NCI-H748 (cell line): ENCODE measurements around the gene PAK1.

ENCODE experiments used
- DNase-seq: peaks from one replicate; lab custom pipeline; 2025; ENCODE audit not compliant: unreplicated experiment; lab: John Stamatoyannopoulos, UW

PAK1 gene

DNA sequence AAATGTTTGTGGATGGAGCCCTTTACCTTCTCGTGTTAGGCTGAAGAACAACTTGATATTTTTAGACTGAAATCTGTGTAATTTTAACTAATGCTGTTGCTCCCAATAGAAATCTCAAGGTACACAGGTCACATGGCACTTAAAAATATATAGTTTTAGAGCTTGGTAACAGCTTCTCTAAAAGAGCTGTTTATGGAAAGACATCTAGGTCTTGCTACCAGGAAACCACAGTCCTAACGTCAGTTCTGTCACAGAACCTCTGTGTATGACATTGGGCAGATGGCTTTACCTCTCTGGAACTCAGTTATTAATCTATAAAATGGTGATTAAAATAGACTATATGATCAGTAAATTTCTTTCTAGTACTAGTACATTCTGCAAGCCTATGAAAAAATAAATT, 35.4 kb downstream of the PAK1 start:
- no peak for DNase-seq

DNA sequence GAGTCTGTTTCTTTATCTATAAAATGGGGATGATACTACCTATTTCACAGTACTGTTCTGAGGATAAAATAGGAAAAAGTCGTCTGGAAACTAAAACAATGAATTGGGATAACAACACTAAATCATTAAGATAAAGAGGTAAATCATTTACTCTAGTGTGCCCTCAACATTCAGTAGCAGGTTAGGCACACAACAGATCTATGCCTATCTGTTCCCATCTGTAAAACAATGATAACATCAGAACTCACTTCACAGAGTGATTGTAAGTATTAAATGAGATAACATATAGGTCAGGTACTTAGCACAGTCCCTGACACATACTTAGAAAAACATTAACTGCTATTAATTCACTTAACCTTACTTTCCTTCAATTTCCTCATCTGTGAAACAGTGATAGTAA, 36.9 kb downstream of the PAK1 start:
- DNase-seq = no peak

DNA sequence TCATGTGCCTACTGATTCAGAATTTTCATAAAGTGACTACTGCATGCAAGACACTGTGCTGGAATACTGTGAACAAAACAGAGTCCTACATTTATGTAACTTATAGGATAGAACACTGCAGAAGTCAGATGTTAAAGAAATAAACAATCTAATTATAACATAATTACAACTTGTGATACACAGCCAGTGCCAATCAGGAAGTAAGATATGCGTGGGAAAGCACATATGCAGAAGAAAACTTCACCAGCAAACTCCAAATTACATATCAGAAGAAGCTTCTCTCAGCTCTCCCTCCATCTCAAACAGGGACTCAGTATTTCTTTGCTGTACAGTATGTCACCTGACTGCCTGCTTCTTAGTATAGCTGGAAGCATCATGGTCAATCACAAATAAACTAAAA, 37.4 kb downstream of the PAK1 start:
- DNase-seq = no peak

DNA sequence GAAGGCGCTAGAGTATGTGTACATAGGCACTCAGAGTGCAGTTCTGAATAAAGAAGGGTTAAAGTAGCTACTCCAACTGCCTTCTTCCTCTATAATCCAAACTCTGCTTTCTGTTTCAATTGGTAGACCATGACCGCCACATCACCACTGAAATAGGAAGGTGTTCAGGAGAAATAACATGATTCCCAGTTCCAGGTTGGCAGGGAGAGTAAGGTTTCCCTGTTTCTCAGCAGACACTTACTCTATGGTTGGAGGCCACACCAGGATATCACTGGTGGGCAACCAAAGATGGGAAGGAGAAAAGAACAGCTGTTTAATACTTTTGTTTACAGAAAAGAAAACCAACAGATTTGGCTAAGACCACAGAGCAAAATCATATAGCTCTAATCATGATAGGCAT, 37.9 kb downstream of the PAK1 start:
- no peak for DNase-seq

DNA sequence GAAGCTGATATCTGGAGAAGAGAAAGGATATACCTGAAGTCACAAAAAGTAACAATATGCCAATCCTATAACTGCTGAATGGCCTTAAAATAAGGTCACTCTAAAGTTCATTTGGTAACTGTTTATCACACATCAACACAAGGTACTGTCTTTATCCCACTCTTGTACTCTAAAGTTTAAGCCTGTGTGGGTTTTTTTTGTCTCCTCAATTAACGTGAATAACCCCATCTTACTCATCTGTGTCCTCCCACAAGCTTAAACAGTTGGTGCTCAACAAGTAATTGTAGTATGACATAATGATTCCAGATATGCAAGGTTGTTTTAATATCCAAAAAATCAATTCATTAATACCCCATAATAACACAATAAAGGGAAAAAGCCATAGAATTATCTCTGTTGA, 42.1 kb downstream of the PAK1 start:
- no peak for DNase-seq

DNA sequence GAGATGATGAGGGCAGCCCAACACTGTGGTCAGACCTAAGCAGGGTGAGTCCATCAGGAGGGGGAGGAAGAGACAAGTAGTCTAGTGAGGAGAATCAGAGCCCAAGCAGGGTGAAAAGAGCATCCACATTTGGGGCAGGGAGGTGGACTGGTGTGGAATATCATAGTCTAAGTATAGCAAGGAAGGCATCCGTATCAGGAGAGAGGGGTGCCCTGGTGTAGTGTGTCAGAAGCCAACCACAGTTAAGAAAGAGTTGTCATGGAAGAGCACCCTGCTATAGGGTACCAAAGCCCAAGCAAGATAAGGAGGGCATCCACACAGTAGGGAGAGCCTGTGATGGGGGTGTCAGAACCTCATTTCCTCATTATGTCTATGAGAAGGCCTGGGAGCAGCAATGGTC, 45.3 kb downstream of the PAK1 start:
- no peak for DNase-seq

DNA sequence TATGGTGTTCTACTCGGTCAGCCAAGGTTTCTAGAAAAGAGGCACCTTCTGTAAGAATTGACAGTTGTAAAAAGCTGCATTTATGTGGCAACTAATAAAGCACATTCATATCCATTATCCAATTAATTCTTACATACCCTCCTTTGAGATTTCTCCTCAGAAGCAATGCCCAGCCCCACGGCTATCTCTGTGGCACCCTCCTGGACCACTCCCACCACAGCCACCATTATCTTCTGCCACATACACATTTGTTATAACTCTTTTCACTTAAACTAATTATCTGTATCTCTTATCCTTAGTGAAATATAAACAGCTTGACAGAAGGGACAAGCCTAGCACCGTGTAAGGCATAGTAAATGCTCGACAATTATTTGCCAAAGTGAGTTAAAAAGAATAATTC, 48.5 kb downstream of the PAK1 start:
- no peak for DNase-seq

DNA sequence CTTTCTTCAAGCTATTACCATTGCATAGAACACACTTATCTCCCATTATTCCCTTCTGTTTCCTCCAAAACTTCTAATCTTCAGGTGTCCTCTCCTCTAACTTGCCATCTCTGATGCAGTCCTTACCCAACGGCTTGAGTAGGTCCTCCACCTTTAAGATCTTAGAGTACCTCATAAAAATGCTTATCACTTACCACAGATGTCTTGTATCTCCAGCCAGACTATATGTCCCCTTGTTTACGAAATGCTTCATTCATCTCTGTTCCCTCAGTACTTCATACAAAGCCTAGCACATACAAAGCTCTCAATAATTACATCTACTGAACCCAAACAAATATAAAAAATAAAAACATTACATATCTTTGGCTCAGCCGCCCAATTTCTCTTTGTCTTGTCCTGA, 49.2 kb downstream of the PAK1 start:
- DNase-seq = no peak

DNA sequence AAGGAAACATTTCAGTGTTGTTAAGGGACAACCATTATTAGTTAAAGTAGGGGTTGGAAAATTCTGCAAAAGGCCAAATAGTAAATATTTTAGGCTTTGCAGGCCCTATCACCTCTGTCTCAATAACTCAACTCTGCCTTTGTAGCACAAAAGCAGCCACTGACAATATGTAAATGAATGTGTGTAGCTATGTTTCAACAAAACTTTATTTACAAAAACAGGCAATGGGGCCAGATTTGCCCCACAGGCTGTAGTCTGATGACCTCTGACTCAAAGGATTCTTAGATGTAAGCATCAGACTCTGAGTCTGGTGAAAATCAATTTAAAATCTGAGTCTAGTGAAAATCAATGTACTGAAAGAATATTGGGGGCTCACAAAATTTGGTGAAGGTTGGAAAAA, 50.3 kb downstream of the PAK1 start:
- DNase-seq = no peak

DNA sequence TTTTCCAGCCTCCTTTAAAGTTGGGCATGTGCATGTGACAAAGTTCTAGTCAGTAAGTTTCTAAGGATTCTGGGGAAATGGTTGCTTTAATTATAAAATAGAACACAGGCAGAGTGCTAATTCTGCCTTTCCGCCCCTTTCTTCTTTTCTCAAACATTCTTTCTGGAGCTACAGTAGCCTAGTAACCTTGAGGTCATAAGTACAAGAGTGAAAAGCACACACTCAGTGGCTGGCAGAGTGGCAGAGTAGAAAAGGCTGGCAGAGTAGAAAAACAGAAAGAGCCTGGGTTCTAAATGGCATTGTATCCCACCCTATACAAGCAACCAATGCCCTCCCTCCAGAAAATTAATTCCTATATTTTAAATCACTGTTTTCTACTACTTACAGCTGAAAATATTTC, 51.2 kb downstream of the PAK1 start:
- DNase-seq = no peak

DNA sequence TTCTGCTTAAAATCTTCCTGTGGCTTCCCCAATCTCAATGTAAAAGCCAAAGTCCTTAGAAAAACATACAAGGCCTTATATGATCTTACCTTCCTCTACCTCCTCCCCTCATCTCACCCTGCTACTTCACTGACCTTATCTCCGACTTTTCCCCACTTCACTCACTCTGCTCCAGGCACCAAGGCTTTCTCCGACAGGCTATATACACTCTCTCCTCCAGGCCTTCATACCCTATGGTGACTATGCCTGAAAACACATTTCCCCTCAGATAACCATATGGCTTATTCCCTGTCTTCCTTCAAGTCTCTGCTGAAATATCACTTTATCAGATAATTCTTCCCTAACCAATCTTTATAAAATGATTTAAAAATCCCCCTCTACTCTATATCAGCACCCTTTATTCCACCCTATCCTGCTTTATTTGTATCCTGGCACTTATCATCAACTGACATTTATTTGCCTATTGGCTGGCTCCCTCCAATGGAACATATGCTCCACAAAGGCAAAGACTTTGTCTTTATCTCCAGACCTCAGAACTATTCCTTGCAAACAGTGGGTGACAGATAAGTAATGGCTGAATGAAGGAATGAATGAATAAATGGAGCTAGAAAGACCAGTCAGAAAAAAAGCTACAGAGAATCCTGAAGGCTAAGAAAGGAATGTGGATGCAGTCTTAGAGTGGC, 52.7 kb downstream of the PAK1 start:
- DNase-seq = no peak

DNA sequence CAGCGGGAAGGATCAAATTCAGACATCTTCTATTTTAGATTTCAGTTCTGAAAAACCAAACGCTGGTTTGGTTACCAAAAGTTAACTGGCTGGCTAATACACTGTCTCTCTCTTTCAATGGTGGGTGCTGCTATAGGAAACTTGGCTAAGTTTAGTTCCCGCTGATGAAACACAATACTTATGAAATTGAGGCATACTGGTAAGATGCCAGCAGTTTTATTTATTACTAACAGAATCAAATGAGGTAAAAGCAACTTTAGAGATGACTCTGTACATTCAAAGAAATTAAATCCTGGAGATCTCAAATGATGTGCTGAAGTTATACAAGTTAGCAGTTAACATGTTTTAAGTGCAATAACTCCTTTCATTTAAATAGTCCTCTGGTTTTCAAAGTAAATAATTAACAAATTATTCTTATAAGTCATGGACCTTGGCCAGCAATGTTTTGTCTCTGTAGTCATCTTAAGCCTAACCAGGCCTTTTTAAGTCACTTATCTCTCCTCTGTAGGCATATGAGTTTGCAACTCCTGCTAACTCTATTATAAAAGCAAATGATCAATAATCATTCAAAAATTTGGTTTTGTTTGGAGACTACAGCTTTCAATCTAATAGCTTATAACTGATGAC, 54.8 kb downstream of the PAK1 start:
- DNase-seq = no peak

DNA sequence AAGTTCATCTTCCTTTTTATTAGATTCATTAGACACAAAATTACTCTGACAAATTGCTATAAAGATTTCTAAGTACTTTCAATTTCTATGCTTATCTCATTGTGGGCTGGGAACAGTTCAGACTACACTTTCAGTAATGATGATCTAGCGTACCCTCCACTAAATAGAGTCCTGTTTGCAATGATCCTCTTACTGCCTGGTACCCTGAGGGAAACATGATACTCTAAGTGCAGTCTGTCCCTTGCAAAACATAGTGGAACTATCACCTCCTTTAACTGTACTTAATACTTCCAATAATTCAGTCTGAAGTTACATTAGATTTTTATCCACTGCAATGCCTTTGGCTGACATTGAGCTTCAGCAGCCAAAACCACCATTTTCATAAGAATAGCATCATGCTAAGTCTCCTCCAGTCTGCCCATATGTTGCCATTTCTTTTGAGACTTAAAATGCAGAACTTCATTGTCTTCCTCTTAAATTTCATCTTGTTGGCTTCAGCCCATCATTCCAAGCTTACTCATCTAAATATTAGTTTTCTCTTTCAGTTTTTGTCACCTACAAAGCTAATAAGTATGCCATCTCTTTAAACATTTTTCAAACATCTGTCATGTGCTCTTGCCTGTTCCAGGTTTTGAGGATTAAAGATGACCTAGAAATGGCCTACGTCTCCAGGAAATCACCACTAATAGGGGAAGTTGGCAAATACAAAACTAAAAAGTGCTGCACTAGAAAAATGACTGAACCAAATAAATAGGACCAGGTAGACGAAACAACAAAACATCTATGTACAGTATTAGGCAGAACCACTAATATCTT, 55.5 kb downstream of the PAK1 start:
- DNase-seq = no peak

DNA sequence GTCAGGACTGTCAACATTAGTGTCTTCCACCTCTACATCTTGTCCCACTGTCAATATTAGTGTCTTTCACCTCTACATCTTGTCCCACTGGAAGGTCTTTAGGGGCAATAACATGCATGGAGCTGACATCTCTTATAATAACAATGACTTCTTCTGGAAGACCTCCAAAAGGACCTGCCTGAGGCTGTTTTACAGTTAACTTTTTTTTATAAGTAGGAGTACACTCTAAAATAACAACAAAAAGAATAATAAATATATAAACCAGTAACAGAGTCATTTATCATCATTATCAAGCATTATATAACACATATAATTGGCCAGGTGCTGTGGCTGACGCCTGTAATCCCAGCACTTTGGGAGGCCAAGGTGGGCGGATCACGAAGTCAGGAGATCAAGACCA, 57.5 kb downstream of the PAK1 start:
- DNase-seq = no peak

DNA sequence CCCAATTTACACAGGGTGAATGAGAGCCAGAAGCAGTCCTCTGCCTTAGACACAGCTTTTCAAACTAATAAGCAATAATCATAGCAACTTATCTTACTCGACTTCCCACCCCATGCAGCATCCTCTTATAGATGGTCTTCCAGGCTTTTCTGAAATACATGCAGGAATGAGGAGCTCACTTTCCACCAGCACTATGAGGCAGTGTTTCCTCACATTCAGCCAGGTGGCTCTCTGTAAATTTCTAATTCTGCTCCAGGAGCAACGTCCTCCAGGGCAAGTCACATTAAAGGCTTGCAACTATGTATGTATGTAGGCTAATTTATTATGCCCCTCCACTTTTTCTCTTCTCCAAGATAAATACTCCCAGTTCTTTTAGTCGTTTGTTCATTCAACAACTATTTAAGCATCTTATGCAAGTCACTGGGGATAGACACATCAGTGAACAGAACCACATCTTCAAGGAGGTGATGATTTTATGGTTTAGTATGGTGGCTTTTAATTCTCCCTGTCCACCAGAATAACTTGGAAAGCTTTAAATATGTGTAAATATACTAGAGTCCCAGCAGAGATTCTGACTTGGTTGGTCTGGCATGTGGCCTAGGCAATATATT, 59.9 kb downstream of the PAK1 start:
- DNase-seq = no peak

DNA sequence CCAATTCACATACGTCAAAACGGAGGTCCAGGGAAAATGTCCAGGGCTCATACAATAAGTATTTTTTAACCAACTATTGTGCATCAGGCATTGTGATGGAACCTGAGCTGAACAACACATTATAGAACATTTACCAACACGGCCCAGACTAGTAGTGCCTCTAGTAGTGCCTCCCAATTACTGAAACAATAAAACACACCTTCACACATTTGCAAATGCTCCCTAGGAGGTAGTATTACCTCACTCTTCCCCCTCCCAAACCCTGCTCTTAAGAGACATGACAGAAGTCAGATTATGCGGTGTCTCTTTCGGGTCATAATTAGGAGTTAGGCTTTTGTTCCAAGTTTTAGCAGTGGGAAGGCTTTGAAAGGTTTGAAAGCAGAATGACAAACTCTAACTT, 61.1 kb downstream of the PAK1 start:
- no peak for DNase-seq

DNA sequence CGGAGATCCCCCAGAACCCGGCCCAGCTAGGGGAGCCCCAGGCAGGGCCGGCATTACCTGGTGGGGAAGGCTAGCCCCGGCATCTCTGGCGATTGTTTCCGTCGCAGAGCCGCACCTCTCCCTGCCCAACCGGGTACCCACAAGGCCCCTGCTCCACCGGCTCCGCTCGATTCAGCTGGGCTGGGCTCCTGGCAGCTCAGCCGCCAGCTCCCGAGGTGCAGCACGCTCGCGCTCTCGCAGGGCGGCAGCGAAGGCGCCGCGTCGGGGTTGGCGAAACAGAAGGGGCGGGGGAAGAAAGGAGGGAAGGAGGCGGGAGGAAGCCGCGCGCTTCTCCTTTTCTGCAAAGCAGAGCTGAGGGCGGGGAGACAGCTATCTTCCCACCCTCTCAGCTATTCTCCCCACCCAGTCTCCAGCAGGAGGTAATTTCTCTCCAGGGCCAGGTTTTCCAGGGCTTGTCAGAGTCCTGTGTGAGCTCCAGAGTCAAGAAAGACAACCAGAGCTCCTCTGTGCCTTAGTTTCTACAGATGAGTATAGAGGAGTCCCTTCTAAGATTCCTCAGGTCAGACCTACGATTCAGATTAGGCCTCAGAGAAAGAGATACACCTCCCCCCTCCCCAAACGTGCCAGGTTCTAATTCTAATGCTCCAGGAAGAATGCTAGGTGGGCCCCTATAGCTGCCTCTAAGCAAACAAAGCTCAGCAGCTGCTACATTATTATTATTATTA, 62.0 kb downstream of the PAK1 start:
- DNase-seq = no peak

DNA sequence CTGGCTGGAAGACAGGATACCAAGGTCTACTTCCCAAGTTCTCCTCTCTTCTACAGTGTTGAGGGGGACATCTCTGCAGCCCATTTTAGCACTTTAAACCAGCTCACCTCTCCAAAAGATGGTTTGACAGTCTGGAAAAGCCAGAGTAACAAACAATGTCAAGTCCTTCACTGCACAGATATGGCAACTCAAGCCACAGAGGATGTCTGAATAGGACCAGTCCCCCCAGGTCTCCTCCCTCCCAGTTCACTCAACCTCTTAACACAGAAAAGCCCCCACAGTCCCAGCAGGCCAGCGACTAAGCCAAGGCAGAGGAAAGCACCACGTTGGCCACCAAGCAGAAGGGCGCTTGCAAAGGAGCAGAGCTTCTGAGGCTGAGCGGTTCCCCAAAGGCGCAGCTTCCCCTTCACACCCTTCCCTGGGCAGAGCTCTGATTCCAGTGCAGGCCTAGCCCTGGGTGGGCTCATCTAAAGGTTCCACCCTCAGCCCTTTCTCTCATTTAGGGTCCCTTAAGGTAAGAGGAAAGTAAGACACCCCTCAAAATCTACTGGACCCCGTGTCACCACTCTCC, 62.7 kb downstream of the PAK1 start:
- DNase-seq = no peak

DNA sequence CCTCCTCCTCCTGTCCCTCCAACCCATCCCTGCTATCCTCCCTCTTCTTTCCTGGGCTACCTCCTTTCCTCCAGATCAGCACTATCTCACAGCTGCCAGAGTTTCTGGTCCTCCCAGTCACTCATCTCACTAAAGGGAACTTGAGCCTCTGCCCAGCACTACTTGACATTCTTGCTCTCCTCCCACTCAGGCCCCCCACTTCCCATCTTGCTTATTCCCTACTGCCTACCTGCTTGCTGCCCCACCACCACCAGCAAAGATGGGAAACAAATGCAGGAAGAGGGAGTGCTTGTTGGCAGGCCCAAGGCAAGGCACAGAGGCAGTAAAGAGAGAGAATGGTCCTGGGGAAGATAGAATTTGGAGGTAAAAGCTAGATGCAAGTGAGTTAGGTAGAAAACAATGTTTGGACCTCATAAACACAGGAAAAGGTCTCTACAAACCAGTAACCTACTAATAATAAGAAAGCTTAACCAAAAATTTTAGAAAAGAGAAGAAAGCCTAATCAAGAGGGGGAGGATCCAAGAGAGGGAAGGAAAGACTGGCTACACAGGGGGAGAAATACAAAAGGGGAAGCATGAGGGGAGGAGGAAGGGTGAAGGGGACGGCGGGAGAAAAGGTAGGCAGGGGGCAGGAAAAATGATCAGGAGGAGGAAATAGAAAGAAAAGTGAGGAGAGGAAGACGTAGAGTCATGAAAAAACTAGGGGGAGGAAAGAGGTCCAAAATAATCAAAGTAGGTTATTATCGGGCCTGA, 63.6 kb downstream of the PAK1 start:
- DNase-seq = no peak

DNA sequence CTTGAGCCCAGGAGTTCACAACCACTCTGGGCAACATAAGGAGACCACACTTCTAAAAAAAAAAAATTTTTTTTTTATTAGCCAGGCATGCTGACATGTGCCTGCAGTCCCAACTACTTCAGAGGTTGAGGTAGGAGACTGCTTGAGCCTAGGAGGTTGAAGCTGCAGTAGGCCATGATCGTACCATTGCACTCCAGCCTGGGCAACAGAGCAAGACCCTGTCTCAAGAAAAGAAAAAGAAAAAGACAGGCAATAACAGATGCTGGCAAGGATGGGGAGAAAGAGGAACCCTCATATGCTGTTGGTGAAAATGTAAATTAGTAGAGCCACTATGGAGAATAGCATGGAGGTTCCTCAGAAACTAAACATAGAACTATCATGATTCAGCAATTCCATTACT, 64.8 kb downstream of the PAK1 start:
- DNase-seq = no peak
